GM21515 (cell line): ENCODE results near the gene FSTL1.

ENCODE experiments used
- ATAC-seq: cut with Tn5 transposase; IDR thresholded peaks from one replicate; pipeline ENCODE4 v1.9.1; 2021; ENCODE audit not compliant: unreplicated experiment

Gene FSTL1

DNA sequence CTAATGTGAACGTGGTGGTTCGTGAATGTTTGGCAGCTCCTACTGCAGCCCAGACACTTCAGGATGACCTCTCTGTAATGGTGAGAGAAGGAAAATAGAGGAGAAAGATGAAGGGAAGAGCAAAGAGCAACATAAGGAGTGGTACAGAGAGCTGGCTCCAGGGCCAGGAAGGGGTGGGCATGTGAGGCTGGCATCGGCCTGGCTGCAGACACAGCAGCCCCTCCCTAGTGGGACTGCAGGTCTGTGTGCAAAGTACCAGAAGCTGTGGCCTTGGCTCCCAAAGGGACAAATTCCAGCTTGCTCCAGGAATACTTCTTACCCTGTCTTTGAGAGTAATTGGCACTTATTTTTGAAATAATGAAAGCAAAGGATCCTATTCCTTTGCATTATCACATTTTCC is 10.0 kb downstream of the FSTL1 start:
- ATAC-seq: no peak

DNA sequence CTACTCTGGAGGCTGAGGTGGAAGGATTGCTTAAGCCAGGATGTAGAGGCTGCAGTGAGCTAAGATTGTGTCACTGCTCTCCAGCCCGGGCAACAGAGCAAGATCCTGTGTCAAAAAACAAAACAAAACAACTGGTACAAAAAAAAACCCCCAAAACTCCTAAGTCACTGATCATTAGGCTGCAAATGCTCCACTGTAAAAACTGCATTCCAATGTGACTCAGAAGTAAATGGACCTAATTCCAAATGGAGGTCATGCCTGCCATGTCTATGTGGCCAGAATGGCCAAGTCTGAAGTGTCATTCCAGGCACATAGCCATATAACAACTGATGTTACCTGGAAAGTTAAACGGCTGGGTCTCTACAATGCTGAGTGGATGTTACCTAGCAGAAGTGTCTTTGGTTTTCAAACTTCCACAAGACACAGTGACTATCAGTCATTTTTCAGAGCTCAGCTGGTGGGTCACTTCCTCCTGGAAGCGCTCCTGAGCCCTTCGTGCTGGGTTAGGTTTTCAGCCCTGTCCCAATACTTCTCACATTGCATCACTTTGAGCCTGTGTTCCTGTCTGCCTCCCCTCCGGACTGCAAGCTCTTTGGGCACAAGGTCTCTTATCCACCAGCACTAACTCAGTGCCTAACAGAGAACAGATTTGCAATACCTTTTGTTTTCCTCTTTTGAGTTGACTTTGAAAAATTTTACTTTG is 10.6 kb downstream of the FSTL1 start:
- no peak for ATAC-seq

DNA sequence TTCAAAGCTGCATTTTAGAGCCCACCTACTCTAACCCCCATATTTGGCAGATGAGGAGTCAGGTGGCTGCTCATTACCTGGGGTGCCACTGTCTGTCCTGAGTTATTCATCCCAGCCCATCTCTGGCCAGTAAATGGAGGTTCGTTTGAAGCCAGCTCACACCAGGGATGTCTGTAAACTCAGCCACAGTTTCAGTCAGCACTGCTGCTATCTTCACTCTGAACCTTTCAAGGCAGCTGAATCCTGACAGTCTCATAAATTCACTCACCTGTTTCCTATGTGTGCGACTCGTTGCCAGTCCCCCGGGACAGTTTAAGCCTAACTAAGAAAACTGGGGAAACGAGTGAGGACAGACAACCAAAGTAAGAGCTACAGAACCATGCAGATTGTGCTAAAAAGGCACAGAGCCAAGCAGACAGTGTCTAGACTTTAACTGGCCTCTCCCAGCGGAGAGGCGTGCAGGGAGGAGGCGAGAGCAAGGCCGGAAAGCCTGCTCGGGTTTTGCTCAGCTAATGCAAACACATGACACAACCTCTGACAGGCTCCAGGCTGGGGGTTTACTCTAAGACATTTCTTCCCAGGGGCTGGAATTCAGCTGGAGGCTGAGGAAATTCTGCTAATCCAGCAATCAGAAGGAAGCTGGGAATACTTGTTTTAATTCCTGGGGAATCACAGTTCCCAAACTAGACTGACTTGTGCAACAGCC is 12.0 kb downstream of the FSTL1 start:
- ATAC-seq: no peak

DNA sequence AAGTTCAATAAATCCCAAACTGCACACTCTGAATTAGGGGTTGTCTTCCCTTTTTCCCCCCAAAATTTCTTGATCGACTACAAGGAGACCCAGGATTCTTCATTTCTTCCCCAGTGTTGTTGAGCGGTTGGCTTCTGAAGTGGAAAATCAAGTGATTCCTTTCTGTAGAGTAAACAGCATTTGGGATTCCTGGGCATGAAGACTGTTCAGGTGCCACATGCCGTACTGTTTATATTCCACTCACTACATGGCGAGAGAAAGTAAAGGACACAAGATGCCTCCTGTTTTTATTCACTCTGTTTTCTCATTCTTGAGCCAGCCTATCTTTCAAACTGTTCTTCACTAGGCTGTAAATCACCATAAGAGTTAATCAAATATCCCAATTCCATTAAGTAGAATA is 12.6 kb downstream of the FSTL1 start:
- ATAC-seq: no peak

DNA sequence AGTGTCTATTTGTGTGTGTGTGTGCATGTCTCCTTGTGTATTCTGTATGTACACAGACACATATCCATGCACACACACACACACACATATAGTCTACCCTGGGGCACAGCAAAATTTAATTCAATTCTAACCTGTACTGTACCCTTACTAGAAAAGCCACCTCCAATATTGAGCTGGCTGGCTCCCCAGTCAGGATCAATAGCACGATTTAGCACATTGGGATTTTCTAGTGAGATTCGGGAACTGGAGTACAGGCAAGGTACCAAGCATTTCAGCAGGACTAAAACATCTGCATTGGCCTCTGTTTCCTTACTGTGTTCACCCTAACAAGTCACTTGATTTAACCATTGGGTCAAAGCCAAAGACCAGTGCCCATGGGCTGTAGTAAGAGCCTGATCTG is 13.2 kb downstream of the FSTL1 start:
- ATAC-seq: no peak

DNA sequence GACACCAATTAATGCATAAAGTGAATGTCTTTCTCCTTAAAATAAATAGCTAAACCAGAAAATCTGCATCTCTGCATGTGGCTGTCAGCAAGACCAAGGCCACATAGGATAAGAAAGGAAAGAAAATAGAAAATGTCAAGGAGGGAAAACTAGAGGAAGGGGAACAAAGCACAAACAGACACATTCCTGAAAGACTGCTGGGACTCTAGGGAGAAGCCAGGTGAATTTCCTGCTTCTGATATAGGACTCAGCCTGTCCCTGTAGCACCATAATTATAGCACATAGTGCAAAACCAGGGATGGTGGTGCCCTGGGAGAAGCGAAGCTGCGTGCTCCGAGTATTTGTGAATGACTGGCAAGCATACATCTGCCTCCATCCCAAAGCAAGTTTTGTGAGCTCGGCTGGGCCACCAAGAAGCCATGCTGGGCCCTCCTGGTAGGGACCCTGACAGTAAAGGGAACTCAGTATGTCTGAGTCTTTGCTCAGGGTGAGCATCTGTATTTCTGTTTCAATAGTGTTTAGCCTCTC is 14.2 kb downstream of the FSTL1 start:
- ATAC-seq: no peak

DNA sequence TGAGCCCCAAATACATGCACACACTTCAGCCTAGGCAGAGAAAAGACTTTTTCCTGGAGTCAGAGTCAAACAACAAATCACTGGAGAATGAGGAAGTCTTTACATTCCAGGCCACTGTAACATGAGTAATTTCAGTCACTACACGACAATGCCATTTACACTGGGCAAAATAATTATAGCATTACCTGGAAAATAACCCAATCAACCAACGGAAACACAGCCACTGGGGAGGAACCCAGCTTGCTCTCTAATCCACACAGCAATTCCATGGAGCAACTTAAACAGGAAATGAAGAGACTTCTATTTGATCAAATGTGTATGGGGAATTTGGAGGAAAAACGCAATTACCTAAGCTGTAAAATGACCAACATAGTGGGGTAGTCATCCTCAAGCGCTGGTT is 15.2 kb downstream of the FSTL1 start:
- no peak for ATAC-seq

DNA sequence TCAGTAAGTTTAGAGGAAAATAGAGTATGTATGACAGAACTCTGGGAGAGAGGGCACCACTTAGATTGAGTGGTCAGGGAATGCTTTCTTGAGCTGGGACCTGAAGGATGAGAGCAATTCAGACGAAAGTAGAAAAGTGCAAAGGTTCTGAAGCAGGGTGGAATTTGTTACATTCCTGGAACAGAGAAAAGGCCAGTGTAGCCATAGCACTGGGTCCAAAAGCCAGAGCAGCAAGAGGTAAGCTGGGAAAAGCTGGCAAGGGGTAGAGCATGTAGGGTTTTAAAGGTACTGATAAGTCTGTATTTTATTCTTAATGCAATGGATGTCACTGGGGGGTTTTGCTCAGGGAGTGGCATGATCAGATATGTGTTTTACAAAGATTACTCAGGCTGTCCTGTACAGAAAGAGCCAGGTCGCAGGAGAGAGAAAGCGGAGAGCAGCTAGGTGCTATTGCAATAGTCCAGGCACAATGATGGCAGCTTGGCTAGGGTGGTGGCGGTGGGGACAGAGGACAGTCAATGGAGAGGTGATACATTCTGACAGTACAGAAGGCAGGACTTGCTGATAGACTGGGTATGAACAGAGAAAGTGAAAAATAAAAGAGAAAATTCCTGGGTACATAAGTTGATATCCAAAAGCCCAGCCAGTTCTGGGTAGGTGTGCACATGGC is 17.0 kb downstream of the FSTL1 start:
- no peak for ATAC-seq

DNA sequence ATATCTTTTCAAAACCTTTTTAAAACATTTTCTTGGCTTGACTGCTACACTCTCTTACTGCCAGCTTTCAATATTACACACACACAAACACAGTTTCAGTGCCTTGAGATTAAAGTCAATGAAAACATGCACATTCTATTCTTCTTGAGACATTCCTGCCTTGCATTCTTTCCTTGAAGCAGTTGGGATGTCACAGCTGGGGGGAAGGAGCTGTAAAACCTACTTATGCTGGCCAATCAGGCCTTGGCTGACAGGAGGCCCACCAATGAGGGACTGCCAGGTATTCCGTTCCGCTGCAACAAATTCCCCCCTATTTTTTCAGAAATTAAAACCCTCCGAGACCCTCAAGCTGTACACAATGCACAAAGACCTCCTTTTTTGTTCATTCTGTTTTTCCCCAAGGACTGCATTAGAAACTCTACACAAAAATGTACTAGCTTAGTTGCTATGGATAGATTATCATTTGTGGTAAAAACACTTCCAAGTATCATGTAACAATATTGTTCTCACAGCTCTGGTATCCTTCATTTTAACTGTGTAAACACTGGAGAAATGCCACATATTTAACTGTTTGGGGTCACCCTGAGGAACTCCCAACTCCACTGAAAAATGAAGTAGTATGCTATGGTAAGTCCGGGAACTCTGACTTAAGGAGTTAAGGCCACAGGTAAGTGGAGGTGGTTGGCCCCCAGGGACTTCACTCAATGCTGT is 18.5 kb downstream of the FSTL1 start:
- ATAC-seq: no peak

DNA sequence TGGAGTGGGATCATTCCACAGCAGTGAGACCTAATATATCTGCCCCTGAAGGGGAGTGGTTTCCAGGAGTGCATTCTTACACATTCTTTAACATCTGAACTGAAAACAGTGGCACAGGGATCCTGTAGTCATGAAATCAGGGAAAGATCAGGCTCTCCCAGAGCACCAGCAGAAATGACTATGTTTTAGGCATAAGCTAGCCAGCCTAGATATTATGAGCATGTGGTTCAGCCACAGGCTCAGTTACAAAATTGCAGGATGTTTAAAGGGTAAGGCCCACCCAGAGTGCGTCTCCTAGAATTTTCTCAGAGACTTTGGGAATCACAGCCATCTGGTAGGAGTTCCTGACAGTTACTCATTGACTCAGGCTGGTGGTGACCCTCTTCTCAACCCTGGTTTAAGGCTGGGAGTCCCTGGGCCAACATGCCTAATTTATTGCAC is 20.9 kb downstream of the FSTL1 start:
- no peak for ATAC-seq

DNA sequence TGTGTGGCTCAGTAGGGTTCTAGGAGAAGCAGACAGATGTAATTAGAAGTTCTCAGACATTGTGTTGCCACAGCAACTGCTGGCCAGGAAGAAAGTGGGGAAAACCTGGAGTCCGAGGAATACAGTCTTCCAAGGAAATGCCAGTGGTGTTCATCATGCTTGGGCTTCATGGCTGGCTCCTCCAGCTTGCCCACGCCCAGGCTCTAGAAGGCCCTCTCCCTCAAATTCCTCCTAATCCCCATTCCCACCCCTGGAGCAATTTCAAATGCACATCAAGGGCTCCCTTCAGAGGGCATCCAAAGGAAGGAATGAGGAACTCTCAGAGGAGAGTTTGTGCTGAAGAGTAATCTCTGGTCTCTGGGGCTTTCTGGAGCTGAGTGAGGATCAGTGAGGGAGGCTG is 21.9 kb downstream of the FSTL1 start:
- ATAC-seq: no peak

DNA sequence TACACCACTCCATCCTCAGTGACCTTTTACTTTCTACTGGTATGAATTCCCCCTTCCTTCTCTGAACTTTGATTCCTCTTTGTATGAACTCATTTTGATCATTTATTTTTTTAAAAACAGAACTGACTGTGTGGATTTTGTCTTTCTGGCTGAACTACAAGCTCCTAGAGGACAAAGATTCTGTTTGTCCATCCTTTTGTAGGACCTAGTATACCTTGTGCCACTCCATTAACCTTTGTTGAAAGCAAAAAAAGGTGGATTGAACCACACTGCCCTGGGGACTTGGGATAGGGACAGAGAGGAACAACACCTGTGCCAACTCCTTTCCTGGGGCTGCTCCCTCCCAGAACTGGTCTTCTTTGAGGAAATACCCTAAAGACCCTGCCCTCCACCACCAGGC is 23.6 kb downstream of the FSTL1 start:
- ATAC-seq: no peak

DNA sequence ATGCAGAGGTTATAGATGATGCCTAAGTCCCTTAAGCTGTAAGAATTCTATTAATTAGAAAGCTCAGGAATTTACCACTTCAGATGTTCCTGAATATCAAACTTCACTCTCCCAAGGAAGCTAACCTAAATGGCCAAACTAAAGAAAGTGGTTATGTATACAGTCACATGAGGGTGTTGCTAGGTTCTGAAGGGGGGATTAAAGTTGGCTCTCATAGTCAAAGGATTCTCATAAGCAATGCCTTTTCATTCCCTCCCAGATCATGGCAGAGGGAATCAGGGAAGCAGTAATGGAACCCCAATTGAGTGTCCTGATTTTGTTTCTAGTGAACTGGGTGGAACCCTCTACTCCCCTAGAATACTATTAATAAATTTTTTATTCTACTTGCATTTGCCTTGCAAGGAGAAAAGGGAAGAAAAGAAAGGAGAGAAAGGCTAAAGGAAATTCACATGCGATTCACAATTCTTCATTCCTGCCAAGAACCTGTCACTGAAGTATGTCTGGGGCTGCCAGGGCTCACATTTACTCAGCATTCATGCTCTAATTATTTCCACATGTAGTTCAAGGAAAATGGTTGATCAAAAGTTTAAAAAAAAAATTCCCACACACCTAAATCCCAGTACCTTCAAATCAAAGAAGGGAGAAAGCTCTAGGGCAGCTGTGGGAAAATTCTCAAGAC is 25.1 kb downstream of the FSTL1 start:
- no peak for ATAC-seq

DNA sequence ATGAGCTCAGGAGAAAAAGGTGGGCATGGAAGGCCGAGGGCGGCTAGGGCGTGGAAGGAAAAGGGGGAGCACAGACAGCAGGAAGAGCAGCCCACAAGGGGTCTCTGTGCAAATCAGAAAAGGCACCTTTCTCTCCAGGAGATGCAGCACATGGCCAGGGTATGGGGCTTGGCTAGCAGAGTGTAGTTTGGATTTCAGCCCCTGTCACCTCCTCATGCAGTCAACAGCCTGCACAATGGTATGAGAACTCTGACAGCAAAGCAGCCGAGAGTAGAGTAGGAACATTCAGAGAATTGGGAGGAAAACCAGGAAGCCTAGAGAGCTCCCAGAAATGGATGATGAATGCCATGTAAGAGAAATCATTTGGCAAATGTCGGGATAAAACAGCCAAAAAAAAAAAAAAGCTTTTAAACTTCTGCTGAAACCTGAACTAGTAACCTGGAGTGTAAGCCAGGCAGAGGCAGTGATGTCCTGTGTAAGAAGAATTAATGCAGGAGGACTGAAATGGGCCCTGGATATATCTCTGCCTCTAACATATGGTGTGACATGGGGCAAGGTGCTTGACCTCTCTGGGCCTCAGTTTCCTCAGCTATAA is 25.7 kb downstream of the FSTL1 start:
- ATAC-seq: no peak

DNA sequence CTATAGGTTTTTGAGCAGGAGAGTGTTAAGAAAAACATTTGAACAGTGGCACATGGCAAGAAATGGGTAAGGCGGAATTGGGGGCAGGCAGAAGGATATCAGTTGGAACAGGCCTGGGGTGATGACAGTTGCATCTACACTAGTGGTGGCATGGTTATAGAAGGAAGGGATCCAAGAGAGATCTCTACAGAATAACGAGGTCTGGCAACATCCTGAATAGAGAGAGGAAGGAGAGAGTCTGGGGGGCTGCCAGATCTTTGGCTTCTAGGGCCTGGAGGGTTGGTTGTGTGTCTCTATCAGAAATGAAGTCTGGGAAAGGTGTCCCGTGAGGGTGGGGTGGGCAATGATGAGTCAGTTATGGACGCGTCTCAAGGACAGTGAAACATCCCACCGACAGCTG is 26.3 kb downstream of the FSTL1 start:
- no peak for ATAC-seq

DNA sequence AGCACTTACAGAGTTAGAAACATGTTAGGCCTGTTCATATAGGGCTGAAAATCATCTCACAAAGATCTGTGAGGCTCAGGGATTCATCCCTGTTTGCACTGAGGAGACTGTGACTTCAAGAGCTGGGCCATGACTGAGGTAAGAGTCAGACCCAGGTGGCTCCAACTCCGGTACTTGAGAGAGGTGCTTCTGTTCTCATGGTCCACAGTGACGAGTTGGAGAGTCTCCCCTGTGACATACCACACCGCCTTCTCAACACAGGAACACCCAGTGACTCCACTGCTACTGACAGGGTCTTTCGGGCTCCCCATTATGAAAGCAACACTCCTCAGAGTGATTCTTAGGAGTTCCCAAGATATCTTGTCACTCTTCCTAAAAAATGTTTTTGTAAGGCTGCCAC is 27.4 kb downstream of the FSTL1 start:
- ATAC-seq: no peak

DNA sequence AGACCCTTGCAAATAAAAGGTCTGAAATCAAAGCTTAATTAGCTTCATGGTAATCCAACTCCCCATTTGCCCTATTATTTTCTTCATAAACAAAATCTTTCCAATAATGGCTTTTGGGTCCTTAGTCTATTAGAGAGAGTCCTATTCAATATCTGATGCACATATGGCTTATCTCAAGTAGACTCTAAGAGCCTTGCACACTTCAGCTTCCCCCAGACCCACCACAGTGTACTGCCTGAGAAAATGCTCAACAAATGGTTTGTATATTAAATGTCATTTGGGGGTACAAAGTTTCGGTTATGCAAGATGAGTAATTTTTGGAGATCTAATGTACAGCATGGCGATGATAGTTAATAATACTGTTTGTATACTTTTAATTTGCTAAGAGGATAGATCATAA is 28.9 kb downstream of the FSTL1 start:
- ATAC-seq: no peak

DNA sequence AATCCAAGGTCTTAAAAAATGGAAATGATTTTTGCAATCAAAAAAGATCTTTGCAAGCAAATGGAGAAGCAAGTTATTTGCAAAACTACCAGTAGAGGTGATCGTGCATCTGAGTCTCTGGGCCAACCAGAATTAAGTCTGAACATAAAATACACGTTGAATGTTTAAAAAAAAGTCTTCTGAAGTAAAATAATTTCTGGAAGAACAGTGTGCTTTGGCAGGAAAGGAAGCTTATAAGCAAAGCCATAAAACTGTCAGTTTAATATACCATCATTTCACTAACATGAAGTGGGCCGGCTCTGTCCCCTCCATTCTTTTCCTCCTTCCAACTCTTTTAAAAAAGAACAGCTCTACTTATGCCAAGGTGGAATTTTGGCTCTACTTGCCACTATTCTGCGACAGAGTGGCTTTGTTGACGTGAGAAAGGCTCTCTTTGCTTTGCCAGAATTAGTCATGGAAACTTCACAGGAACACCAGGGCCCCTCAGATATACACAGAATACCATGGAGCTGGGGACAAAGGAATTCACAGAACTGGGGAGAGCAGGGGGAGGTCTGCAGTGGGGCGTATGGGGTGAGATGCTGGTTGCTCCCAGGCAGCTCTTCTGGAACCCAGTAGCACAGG is 29.8 kb downstream of the FSTL1 start:
- no peak for ATAC-seq

DNA sequence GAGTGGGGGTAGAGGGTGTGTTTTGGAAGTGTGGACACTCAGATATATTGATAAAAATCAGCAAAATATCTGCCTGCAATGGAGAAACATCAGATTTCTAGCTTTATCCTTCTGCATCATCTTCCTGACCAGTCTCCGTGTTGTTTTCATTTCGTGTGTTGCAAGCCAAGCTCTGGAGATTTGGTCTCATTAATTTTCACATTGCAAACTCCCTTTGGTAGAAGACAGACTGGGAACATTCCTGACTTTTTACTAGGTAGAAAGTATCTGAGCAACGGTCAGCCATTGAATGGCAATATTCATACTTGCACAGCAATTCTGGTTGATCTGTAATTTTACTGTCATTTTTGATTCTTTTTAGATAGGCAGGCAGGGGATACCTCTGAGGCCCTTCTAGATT is 30.4 kb downstream of the FSTL1 start:
- ATAC-seq: no peak

DNA sequence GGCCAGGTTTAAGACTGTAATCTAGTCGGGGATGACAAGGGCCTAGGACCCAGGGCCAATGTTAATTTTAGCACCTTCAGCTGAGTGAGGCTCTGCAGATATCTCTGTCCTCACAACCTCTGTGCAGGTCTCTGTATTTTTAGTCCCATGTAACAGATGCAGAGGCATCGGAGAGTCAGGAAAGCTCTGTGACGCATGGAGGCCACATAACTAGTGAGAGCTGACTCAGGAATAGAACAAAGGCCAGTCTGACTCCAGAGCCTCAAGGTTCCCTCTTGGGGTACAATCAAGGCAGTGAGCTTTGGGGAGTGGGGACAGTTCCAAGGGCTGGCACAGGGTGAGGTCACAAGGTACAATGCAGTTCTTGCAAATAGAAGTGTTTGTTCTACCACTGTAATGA is 31.0 kb downstream of the FSTL1 start:
- ATAC-seq: no peak
